T-helper 2 cell treated with Interferon-gamma antibody and Interleukin-4, amounts not matched to agents 5 μg/mL and 100 μg/mL, for 36 hours (primary cell): ENCODE results near the gene TRMU.
"Not testable (repeated sequence)": the region's sequence is repeated elsewhere in the genome, so short reads cannot be mapped to it uniquely, and the experiment has no call there.

ENCODE experiments used
- DNase-seq: peaks from one replicate; pipeline ENCODE4 v3.0.0; 2021; ENCODE audit warnings: low spot score
- H3K27ac Mint-ChIP-seq: one replicate; pipeline ENCODE4 v1.8.0; 2021; ENCODE audit warnings: mild to moderate bottlenecking, mixed read lengths
- H3K27me3 Mint-ChIP-seq: one replicate; pipeline ENCODE4 v1.8.0; 2021; ENCODE audit warnings: low read depth, mixed read lengths
- H3K36me3 Mint-ChIP-seq: one replicate; pipeline ENCODE4 v1.8.0; 2021; ENCODE audit warnings: low read depth, mixed read lengths
- H3K4me1 Mint-ChIP-seq: one replicate; pipeline ENCODE4 v1.8.0; 2021; ENCODE audit warnings: low read depth, mixed read lengths
- H3K4me3 Mint-ChIP-seq: one replicate; pipeline ENCODE4 v1.8.0; 2022; ENCODE audit warnings: mild to moderate bottlenecking, moderate library complexity, mixed read lengths
- H3K9me3 Mint-ChIP-seq: one replicate; pipeline ENCODE4 v1.8.0; 2021; ENCODE audit warnings: mixed read lengths

Gene TRMU

DNA sequence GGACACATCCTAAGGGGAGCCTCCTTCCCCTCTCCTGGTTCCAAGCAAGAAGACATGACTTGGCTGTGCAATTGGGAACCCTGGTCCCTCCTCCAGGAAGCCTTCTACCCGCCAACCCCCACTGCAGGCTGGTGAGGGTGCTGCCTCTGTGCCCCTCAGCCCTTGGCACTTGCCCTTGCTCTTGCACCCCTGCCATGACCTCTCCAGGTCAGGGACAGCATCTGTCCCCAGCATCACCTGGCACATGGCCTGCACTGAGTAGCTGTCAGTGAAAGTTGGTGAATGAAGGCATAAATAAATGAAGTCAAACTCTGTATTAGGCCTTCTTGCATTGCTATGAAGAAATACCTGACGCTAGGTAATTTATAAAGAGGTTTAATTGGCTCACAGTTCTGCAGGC is 40.7 kb upstream of the TRMU start:
- Mint-ChIP-seq H3K27ac (peak overlapping the region; percentile 94), H3K27me3 (no peaks in the 10 kb centered on the region), H3K4me1 (peaks cover 30% of the 10 kb centered on the region), H3K4me3 (peak overlapping the region; percentile 94), H3K9me3 (peaks cover 5% of the 10 kb centered on the region), H3K36me3 (peaks cover 37% of the 10 kb centered on the region)
- DNase-seq = no peak

DNA sequence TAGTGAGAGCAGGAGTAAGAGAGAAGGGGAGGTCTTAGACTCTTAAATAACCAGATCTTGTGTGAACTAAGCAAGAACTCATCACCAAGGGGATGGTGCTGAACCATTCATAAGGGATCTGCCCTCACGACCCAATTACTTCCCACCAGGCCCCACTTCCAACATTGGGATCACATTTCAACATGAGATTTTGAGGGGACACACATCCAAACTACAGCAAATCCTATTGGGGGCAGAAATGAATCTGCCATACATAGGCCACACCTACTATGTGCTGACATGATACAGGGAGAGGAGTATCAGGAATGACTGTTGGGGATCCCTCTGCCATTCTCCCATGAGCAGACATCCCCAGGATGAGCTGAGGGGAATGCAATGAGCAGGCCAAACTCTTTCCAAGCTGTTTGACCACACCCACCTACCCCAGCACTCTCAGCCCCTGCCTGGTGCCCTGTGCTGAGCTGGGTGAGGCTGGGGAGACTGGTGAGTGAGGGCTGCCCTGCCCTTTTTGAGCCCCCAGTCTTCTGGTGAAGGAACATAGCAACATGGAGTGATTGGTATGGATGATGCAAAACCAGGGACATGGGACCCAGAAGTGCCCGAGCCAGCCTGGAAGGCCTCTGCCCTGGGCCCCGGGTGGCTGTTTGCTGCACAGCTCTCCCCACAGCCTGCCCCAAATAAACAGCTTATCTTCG is 40.1 kb upstream of the TRMU start:
- no peaks in the 10 kb centered on the region for H3K27me3 Mint-ChIP-seq
- H3K36me3 Mint-ChIP-seq = peaks cover 39% of the 10 kb centered on the region
- peaks cover 31% of the 10 kb centered on the region for H3K4me1 Mint-ChIP-seq
- peak overlapping the region; percentile 94 for H3K27ac Mint-ChIP-seq
- no peak for DNase-seq
- H3K4me3 Mint-ChIP-seq = peak overlapping the region; percentile 94
- H3K9me3 Mint-ChIP-seq = peaks cover 5% of the 10 kb centered on the region

DNA sequence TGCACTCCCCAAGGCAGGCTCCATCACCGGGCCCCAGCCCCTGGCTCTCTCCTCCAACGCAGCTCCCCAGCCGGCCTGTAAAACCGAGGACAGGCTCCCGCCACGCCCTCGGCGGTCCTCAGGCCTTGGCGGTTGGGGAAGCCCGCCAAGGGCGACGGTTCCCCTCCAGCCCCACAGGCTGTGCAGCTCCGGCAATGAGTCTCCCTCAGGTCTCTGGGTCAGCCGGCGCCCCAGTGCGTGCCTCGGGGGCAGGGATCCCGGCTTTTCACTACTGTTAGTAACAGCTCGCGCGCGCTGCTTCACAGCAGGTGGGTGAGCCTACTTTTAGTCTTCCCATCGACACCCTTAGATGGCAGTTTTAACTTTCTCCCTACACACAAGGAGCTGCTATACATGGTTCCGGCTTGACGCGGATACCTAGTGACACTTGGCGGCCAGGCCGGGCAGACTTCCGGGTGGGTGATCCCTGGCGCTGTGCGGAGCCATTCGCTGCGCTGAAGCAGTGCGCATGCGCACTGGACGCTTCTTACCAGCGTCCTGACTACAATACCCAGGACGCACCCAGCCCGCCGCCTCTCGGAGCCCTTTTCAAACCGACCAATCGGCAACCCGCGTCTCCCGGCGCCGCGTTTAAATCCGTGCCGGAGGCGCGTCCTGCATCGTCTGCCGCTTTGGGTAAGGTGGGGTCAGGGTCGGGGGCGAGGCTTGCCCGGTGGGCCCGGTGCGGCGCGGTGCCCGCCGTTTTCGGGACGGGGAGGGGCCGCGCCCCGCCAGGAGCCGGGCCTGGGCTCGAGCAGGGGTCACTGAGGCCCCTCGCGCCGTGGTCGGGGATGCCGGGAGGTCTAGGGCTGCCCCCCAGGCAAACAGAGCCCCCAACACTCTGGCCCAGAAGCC is 39.0 kb upstream of the TRMU start, which contains the start of gene GTSE1:
TSS of gene GTSE1 (plus strand) at position 614 of the 894 bp plus-strand sequence. CDS start 531 bp downstream, outside the sequence.
- peaks cover 47% of the 10 kb centered on the region for H3K36me3 Mint-ChIP-seq
- peak; percentile 98 for DNase-seq
- H3K9me3 Mint-ChIP-seq = peaks cover 5% of the 10 kb centered on the region
- peaks cover 38% of the 10 kb centered on the region for H3K4me1 Mint-ChIP-seq
- peak within 1 kb of the TSS; percentile 94 for H3K4me3 Mint-ChIP-seq
- no peaks in the 10 kb centered on the region for H3K27me3 Mint-ChIP-seq
- peak within 1 kb of the TSS; percentile 94 for H3K27ac Mint-ChIP-seq

DNA sequence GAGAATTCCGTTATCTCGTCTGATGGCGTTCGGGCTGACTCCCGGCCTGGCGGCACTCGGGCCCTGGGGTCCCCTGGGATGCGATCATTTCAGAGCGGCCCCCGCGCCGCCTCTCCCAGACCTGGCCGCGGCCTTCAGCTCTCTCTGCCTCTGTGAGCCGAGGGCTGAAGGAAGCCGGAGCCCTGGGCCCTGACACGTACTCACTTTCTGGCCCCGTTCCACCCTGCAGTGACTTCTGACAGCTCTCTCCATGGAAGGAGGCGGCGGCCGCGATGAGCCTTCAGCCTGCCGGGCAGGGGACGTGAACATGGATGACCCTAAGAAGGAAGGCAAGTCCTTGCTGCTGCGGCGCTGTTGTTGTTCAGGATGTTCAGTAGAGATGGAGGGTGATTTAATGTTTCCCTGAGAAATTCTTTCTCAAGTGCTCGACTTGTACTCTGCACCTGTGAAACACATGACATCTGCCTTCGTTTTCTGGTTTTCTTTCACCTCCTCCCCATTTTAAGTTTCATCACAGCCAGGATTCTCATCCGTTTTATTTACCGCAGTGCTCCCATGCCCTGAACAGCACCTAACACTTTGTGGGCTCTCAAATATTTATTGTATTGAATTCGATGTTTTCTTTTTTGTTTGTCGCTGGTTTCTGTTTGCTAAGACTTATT is 38.2 kb upstream of the TRMU start:
- DNase-seq = peak; percentile 17
- H3K27ac Mint-ChIP-seq = peak overlapping the region; percentile 72
- H3K36me3 Mint-ChIP-seq = peaks cover 44% of the 10 kb centered on the region

DNA sequence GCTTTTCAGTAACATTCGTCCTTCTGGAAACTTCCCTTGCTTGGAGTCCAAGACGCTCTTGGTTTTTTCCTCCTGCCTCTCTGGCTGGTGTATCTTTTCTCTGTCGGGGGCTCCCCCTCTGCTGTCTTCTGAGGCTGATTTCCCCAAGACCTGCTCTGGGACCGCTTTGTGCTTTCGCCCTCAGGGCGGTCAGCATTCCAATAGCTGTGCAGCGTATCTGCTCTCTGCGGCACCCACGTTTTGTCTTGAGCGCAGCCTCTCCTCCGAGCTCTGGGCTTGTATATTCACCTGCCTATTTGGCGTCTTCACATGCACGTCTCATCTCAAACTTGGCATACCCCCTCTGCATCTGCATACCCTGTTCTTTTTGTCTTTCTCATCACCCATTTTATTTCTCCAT is 36.4 kb upstream of the TRMU start:
- peaks cover 46% of the 10 kb centered on the region for H3K36me3 Mint-ChIP-seq
- H3K4me1 Mint-ChIP-seq = peaks cover 47% of the 10 kb centered on the region
- no peak for DNase-seq
- H3K27me3 Mint-ChIP-seq = no peaks in the 10 kb centered on the region
- no peak overlapping the region for H3K27ac Mint-ChIP-seq
- no peaks in the 10 kb centered on the region for H3K9me3 Mint-ChIP-seq
- peak overlapping the region; percentile 88 for H3K4me3 Mint-ChIP-seq

More for the DNA sequence above, 38.2 kb upstream of the TRMU start:
- peak overlapping the region; percentile 88 for H3K4me3 Mint-ChIP-seq
- no peaks in the 10 kb centered on the region for H3K27me3 Mint-ChIP-seq
- H3K4me1 Mint-ChIP-seq = peaks cover 38% of the 10 kb centered on the region
- peaks cover 3% of the 10 kb centered on the region for H3K9me3 Mint-ChIP-seq

DNA sequence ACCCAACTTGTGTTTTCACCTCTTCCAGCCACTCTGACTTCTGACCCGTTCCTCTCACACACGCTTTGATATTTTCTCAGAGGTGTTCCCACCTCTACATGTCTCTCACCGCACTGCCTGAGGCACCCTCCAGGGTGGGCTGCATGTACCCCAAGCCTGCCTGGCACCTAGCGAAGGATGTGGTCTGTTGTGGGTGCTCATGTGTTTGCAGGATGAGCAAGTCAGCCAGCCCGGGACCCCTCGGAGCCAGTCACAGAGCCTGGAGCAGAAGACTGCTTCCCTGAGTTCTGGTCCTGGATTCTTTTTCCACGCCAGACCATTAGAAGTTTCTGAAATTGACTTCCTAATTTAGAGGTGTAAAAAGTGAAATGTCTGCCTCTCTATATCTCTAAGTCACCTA is 35.0 kb upstream of the TRMU start:
- H3K27ac Mint-ChIP-seq = no peak overlapping the region
- peaks cover 56% of the 10 kb centered on the region for H3K36me3 Mint-ChIP-seq
- DNase-seq = no peak
- no peaks in the 10 kb centered on the region for H3K27me3 Mint-ChIP-seq
- peak overlapping the region; percentile 13 for H3K4me3 Mint-ChIP-seq
- H3K4me1 Mint-ChIP-seq = peaks cover 46% of the 10 kb centered on the region
- no peaks in the 10 kb centered on the region for H3K9me3 Mint-ChIP-seq

DNA sequence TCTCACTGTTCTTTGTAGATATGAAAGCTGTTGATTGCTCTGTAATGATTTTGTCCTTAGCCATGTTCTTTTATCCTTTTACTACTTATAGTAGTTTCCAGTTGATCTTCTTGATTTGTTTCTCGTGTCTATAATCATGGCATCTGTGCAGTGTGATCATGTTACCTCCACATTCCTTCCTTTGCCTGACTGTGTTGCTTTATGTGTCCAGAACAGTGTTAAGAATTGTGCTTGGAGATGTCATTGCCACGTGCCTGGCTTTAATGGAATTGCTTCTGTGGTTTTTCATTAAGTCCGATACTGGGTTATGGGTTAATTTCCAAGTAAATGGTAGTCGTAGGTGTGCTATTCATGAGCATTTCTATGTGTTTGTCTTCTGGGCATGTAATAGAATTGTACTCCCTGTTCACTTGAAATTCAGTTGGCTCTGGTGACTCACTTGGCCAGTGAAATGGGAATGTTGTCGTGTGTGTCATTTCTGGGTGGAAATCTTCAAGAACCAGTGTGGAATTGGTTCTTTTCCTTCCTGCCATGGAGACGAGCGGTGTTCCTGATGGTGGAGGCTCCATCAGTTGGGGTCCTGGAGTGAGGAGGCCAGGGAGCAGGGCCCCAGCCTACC is 32.1 kb upstream of the TRMU start:
- DNase-seq = no peak
- Mint-ChIP-seq H3K4me3 (peak overlapping the region; percentile 0), H3K36me3 (peaks cover 63% of the 10 kb centered on the region), H3K9me3 (no peaks in the 10 kb centered on the region), H3K27ac (peak overlapping the region; percentile 40), H3K4me1 (peaks cover 37% of the 10 kb centered on the region), H3K27me3 (no peaks in the 10 kb centered on the region)

DNA sequence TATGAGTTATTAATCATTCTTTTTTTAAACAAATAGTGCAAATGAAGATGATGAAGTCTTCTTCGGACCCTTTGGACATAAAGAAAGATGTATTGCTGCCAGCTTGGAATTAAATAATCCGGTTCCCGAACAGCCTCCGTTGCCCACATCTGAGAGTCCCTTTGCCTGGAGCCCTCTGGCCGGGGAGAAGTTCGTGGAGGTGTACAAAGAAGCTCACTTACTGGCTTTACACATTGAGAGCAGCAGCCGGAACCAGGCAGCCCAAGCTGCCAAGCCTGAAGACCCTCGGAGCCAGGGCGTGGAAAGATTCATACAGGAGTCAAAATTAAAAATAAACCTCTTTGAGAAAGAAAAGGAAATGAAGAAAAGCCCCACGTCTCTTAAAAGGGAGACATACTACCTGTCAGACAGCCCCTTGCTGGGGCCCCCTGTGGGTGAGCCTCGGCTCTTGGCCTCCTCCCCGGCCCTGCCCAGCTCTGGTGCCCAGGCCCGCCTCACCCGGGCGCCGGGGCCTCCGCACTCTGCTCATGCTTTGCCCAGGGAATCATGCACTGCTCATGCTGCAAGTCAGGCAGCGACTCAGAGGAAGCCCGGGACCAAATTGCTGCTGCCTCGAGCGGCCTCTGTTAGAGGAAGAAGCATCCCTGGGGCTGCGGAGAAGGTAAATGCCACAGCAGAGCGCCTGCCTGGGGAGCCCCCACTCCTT is 27.1 kb upstream of the TRMU start:
- H3K9me3 Mint-ChIP-seq = no peaks in the 10 kb centered on the region
- DNase-seq = no peak
- H3K4me3 Mint-ChIP-seq = no peak overlapping the region
- peaks cover 58% of the 10 kb centered on the region for H3K36me3 Mint-ChIP-seq
- peaks cover 16% of the 10 kb centered on the region for H3K4me1 Mint-ChIP-seq
- H3K27ac Mint-ChIP-seq = peak overlapping the region; percentile 13
- no peaks in the 10 kb centered on the region for H3K27me3 Mint-ChIP-seq

DNA sequence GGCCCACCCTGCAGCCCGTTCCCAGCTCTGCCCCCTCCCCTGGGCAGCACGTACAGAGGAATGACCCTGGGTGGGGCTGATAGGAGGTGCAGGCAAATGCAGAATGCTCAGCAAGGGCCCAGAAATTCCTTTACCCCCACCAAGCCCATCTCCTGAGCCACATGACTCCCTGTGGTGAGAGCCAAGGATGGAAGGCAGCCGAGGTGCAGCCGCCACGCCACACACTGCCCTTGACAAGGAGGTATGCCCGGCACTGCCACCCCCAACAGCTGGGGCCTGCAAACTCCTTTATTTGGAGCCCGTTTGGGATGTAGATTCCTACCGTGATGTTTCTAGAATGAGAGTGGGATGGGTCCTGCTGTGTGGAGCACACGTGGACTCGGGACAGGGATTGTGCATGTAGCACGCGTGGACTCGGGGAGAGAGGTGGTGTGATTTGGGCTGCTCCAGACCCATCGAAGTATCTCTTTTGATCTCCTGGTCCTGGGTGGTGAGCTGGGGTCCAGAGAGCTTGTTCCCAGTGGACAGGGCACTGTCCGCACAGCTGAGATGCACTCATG is 25.9 kb upstream of the TRMU start:
- Mint-ChIP-seq H3K36me3 (peaks cover 51% of the 10 kb centered on the region), H3K27ac (no peak overlapping the region)

DNA sequence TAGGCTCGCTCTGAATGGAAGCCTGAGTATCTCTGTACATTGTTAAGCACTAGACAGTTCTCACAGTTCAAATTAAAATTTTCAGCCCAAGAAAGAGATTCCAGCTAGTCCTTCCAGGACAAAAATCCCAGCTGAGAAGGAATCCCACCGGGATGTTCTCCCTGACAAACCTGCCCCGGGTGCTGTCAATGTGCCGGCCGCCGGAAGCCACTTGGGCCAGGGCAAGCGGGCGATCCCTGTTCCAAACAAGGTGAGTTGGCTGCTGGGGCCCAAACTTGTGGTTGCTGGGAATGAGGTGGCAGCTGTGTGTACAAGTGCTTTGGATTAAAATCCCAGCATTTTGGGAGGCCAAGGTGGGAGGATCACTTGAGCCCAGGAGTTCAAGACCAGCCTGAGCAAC is 23.5 kb upstream of the TRMU start:
- no peak overlapping the region for H3K27ac Mint-ChIP-seq
- no peaks in the 10 kb centered on the region for H3K9me3 Mint-ChIP-seq
- H3K4me3 Mint-ChIP-seq = no peak overlapping the region
- peaks cover 53% of the 10 kb centered on the region for H3K36me3 Mint-ChIP-seq
- H3K4me1 Mint-ChIP-seq = peaks cover 4% of the 10 kb centered on the region
- DNase-seq = no peak
- no peaks in the 10 kb centered on the region for H3K27me3 Mint-ChIP-seq

More for the DNA sequence above, 25.9 kb upstream of the TRMU start:
- DNase-seq = no peak
- Mint-ChIP-seq H3K9me3 (no peaks in the 10 kb centered on the region), H3K4me1 (peaks cover 8% of the 10 kb centered on the region), H3K4me3 (no peak overlapping the region), H3K27me3 (no peaks in the 10 kb centered on the region)

DNA sequence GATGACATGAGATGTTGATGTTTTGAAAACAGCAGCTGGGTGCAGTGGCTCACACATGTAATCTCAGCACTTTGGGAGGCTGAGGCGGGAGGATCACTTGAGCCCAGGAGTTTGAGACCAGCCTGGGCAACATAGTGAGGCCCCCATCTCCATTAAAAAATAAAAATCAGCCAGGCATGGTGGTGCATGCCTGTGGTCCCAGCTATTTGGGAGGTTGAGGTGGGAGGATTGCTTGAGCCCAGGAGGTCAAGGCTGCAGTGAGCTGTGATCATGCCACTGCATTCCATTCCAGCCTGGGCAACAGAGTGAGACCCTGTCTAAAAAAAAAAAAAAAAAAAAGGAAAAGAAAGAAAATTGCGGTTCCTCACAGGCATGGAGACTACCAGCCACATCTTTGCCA is 22.7 kb upstream of the TRMU start:
- H3K9me3 Mint-ChIP-seq, H3K4me3 Mint-ChIP-seq, DNase-seq, H3K27me3 Mint-ChIP-seq, H3K4me1 Mint-ChIP-seq, H3K27ac Mint-ChIP-seq: not testable (repeated sequence)
- H3K36me3 Mint-ChIP-seq = peaks cover 56% of the 10 kb centered on the region

DNA sequence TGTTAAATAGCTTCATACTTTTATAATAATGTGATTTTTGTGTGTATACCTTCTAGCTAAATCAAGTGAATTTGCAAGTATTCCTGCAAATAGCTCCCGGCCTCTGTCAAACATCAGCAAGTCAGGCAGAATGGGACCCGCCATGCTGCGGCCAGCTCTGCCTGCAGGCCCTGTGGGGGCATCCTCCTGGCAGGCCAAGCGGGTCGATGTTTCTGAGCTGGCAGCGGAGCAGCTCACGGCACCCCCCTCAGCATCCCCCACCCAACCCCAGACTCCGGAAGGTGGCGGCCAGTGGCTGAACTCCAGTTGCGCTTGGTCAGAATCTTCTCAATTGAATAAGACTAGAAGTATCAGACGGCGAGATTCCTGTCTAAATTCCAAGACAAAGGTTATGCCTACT is 19.5 kb upstream of the TRMU start:
- Mint-ChIP-seq H3K36me3 (peaks cover 54% of the 10 kb centered on the region), H3K9me3 (no peaks in the 10 kb centered on the region)

DNA sequence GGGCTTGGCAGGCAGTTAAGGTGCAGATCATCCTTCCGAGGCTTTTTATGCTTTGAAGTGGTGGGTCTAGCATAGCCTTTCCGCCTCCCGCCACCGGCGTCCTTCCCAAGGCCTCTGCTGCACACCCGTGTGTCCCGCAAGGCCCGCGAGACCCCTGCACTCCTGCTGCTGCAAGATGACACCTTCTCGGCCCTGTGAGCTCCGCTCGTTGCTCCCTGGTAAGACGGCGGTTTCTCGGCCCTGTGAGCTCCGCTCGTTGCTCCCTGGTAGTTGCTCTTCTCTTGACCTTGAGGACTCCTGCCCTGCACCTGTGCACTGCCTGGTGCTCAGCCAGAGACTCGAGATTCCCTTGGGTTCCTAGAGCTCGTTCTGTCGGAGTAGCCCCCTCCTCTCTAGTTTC is 17.9 kb upstream of the TRMU start:
- H3K4me3 Mint-ChIP-seq = no peak overlapping the region
- no peak for DNase-seq
- H3K36me3 Mint-ChIP-seq = peaks cover 59% of the 10 kb centered on the region
- H3K4me1 Mint-ChIP-seq = no peaks in the 10 kb centered on the region
- no peak overlapping the region for H3K27ac Mint-ChIP-seq
- no peaks in the 10 kb centered on the region for H3K27me3 Mint-ChIP-seq
- H3K9me3 Mint-ChIP-seq = no peaks in the 10 kb centered on the region

More for the DNA sequence above, 19.5 kb upstream of the TRMU start:
- H3K27ac Mint-ChIP-seq = no peak overlapping the region
- DNase-seq = no peak
- H3K27me3 Mint-ChIP-seq = no peaks in the 10 kb centered on the region
- H3K4me1 Mint-ChIP-seq = peaks cover 1% of the 10 kb centered on the region
- H3K4me3 Mint-ChIP-seq = no peak overlapping the region
